ENCODE results near the gene BRD9.

The BRD9 gene

GRCh38 chr5:905139-905642 lies 12.6 kb upstream of the BRD9 start:
- H3K4me1 Mint-ChIP-seq (ENCODE audit: low read depth in 2 of 2) = no peaks in the 10 kb centered on the region
- H3K27me3 Mint-ChIP-seq = no peaks in the 10 kb centered on the region
- no peaks in the 10 kb centered on the region for H3K36me3 Mint-ChIP-seq (ENCODE audit: insufficient read depth)
- DNase-seq (no peak), ATAC-seq (replicated peaks) (no peak)
- H3K4me3 Mint-ChIP-seq = no peak overlapping the region
- H3K9me3 Mint-ChIP-seq = no peaks in the 10 kb centered on the region
- no peak overlapping the region for H3K27ac Mint-ChIP-seq

- no peaks in the 10 kb centered on the region for H3K9me3 Mint-ChIP-seq
- no peak for DNase-seq
- no peak for ATAC-seq (replicated peaks)
These were observed 11.1 kb upstream of the BRD9 start for GRCh38 chr5:903756-904096.

GRCh38 chr5:902129-902916 lies 9.7 kb upstream of the BRD9 start:
- Mint-ChIP-seq H3K4me1 (ENCODE audit: low read depth in 2 of 2) (no peaks in the 10 kb centered on the region), H3K27ac (no peak overlapping the region), H3K9me3 (no peaks in the 10 kb centered on the region), H3K4me3 (no peak overlapping the region), H3K36me3 (ENCODE audit: insufficient read depth) (no peaks in the 10 kb centered on the region), H3K27me3 (no peaks in the 10 kb centered on the region)
- DNase-seq (no peak), ATAC-seq (replicated peaks) (no peak)

More at GRCh38 chr5:903756-904096, 11.1 kb upstream of the BRD9 start:
- Mint-ChIP-seq H3K36me3 (ENCODE audit: insufficient read depth) (no peaks in the 10 kb centered on the region), H3K27ac (no peak overlapping the region), H3K4me1 (ENCODE audit: low read depth in 2 of 2) (no peaks in the 10 kb centered on the region), H3K27me3 (no peaks in the 10 kb centered on the region), H3K4me3 (no peak overlapping the region)

GRCh38 chr5:900781-901180 lies 8.2 kb upstream of the BRD9 start:
- no peaks in the 10 kb centered on the region for H3K36me3 Mint-ChIP-seq (ENCODE audit: insufficient read depth)
- no peaks in the 10 kb centered on the region for H3K9me3 Mint-ChIP-seq
- no peak overlapping the region for H3K4me3 Mint-ChIP-seq
- no peaks in the 10 kb centered on the region for H3K4me1 Mint-ChIP-seq (ENCODE audit: low read depth in 2 of 2)
- no peak for ATAC-seq (replicated peaks)
- H3K27ac Mint-ChIP-seq = no peak overlapping the region
- no peak for DNase-seq
- no peaks in the 10 kb centered on the region for H3K27me3 Mint-ChIP-seq

- Mint-ChIP-seq H3K4me1 (ENCODE audit: low read depth in 2 of 2) (peaks cover 8 to 10% of the 10 kb centered on the region in 2 donors), H3K36me3 (ENCODE audit: insufficient read depth) (peaks cover 31% of the 10 kb centered on the region), H3K9me3 (no peaks in the 10 kb centered on the region), H3K27ac (no peak overlapping the region), H3K4me3 (peak overlapping the region; percentile 51), H3K27me3 (no peaks in the 10 kb centered on the region)
- ATAC-seq (replicated peaks) (no peak), DNase-seq (no peak)
These were observed 1.1 kb upstream of the BRD9 start for GRCh38 chr5:893711-894110.

GRCh38 chr5:893137-893506 lies 521 bp upstream of the BRD9 start:
- H3K9me3 Mint-ChIP-seq = no peaks in the 10 kb centered on the region
- H3K4me3 Mint-ChIP-seq = peak overlapping the region; percentile 51
- H3K27me3 Mint-ChIP-seq = no peaks in the 10 kb centered on the region
- H3K27ac Mint-ChIP-seq = no peak overlapping the region
- no peak for ATAC-seq (replicated peaks)
- peaks cover 34% of the 10 kb centered on the region for H3K36me3 Mint-ChIP-seq (ENCODE audit: insufficient read depth)
- peaks cover 11 to 14% of the 10 kb centered on the region in 2 donors for H3K4me1 Mint-ChIP-seq (ENCODE audit: low read depth in 2 of 2)
- no peak for DNase-seq

GRCh38 chr5:891837-892393 lies 686 bp downstream of the BRD9 start:
- Mint-ChIP-seq H3K9me3 (no peaks in the 10 kb centered on the region), H3K4me3 (peak overlapping the region; percentile 89), H3K4me1 (ENCODE audit: low read depth in 2 of 2) (peaks cover 13 to 15% of the 10 kb centered on the region in 2 donors), H3K27me3 (no peaks in the 10 kb centered on the region), H3K36me3 (ENCODE audit: insufficient read depth) (peaks cover 46% of the 10 kb centered on the region), H3K27ac (peak overlapping the region; percentile 90 to 93)
- DNase-seq (peak in 1 of 3 experiments; percentile 7), ATAC-seq (replicated peaks) (no peak)

- peak overlapping the region; percentile 89 for H3K4me3 Mint-ChIP-seq
- no peaks in the 10 kb centered on the region for H3K9me3 Mint-ChIP-seq
- ATAC-seq (replicated peaks) = no peak
- peaks cover 15 to 17% of the 10 kb centered on the region in 2 donors for H3K4me1 Mint-ChIP-seq (ENCODE audit: low read depth in 2 of 2)
- peaks cover 52% of the 10 kb centered on the region for H3K36me3 Mint-ChIP-seq (ENCODE audit: insufficient read depth)
- no peak for DNase-seq
- H3K27ac Mint-ChIP-seq = peak overlapping the region; percentile 90 to 93
- H3K27me3 Mint-ChIP-seq = no peaks in the 10 kb centered on the region
These were observed 1.3 kb downstream of the BRD9 start for GRCh38 chr5:891117-891836.

GRCh38 chr5:889075-889710 lies 3.4 kb downstream of the BRD9 start:
- DNase-seq (no peak), ATAC-seq (replicated peaks) (no peak)
- H3K36me3 Mint-ChIP-seq (ENCODE audit: insufficient read depth) = peaks cover 72% of the 10 kb centered on the region
- H3K9me3 Mint-ChIP-seq = no peaks in the 10 kb centered on the region
- peaks cover 19% of the 10 kb centered on the region in 2 donors for H3K4me1 Mint-ChIP-seq (ENCODE audit: low read depth in 2 of 2)
- no peak overlapping the region for H3K4me3 Mint-ChIP-seq
- no peak overlapping the region for H3K27ac Mint-ChIP-seq
- H3K27me3 Mint-ChIP-seq = no peaks in the 10 kb centered on the region

- Mint-ChIP-seq H3K27ac (peak overlapping the region in 1 of 2 donors; percentile 88), H3K4me1 (ENCODE audit: low read depth in 2 of 2) (peaks cover 19 to 21% of the 10 kb centered on the region in 2 donors), H3K4me3 (peak overlapping the region in 1 of 2 donors; percentile 48), H3K9me3 (no peaks in the 10 kb centered on the region), H3K27me3 (no peaks in the 10 kb centered on the region), H3K36me3 (ENCODE audit: insufficient read depth) (peaks cover 78% of the 10 kb centered on the region)
- DNase-seq (no peak), ATAC-seq (replicated peaks) (peak; percentile 14)
These were observed 4.0 kb downstream of the BRD9 start for GRCh38 chr5:888638-889035.

- DNase-seq (no peak), ATAC-seq (replicated peaks) (no peak)
- Mint-ChIP-seq H3K27me3 (no peaks in the 10 kb centered on the region), H3K4me1 (ENCODE audit: low read depth in 2 of 2) (peaks cover 19 to 25% of the 10 kb centered on the region in 2 donors), H3K36me3 (ENCODE audit: insufficient read depth) (peaks cover 83% of the 10 kb centered on the region), H3K9me3 (peaks cover 0 to 2% of the 10 kb centered on the region in 2 donors), H3K4me3 (peak overlapping the region in 1 of 2 donors; percentile 48), H3K27ac (peak overlapping the region in 1 of 2 donors; percentile 88)
These were observed 4.5 kb downstream of the BRD9 start for GRCh38 chr5:887947-888637.

GRCh38 chr5:886716-887325 lies 5.8 kb downstream of the BRD9 start:
- Mint-ChIP-seq H3K27me3 (no peaks in the 10 kb centered on the region), H3K27ac (peak overlapping the region in 1 of 2 donors; percentile 55), H3K36me3 (ENCODE audit: insufficient read depth) (peaks cover 93% of the 10 kb centered on the region), H3K4me1 (ENCODE audit: low read depth in 2 of 2) (peaks cover 32 to 36% of the 10 kb centered on the region in 2 donors), H3K4me3 (no peak overlapping the region), H3K9me3 (peaks cover 11 to 14% of the 10 kb centered on the region in 2 donors)
- ATAC-seq (replicated peaks) (no peak), DNase-seq (no peak)

Data from effector memory CD8-positive, alpha-beta T cell (primary cell).